Hematopoietic multipotent progenitor cell treated with erythropoietin and hydrocortisone succinate and interleukin-3 and kit ligand, for 6 days (in vitro differentiated cells): ENCODE results near the gene SIPA1L3.
"Not testable (repeated sequence)": the region's sequence is repeated elsewhere in the genome, so short reads cannot be mapped to it uniquely, and the experiment has no call there.

Experiments
- DNase-seq: peaks from one replicate; pipeline ENCODE4 v3.0.0-alpha.2; 2015

Gene SIPA1L3

DNA sequence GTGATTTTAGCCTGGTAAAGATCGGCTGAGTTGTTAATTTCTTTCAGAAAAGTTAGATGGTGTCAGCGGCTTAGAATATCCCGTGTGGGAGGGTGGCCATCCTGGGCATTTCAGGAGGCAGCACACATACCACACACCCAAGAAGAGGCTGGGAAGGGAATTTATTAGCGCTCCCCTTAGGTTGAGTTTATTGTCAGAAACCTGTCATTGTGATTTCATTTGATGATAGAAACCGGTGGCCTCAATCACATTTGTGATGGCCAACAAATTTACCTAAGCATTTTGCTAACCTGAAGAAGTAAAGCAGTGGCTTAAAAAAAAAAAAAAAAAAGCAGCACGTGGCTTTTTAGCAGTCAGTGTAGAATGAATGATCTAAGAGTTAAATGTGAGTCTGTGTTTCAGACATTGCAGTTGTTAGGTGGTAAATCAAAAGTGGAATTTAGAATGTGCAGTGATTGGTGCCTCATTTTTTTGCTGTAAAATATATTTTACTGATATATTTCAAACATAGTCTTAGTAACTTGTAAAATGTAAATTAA, 2.7 kb downstream of the SIPA1L3 start:
- no peak for DNase-seq

- peak; percentile 30 for DNase-seq
Observed at GRCh38 chr19:37914908-37915307, 7.9 kb downstream of the SIPA1L3 start.

DNA sequence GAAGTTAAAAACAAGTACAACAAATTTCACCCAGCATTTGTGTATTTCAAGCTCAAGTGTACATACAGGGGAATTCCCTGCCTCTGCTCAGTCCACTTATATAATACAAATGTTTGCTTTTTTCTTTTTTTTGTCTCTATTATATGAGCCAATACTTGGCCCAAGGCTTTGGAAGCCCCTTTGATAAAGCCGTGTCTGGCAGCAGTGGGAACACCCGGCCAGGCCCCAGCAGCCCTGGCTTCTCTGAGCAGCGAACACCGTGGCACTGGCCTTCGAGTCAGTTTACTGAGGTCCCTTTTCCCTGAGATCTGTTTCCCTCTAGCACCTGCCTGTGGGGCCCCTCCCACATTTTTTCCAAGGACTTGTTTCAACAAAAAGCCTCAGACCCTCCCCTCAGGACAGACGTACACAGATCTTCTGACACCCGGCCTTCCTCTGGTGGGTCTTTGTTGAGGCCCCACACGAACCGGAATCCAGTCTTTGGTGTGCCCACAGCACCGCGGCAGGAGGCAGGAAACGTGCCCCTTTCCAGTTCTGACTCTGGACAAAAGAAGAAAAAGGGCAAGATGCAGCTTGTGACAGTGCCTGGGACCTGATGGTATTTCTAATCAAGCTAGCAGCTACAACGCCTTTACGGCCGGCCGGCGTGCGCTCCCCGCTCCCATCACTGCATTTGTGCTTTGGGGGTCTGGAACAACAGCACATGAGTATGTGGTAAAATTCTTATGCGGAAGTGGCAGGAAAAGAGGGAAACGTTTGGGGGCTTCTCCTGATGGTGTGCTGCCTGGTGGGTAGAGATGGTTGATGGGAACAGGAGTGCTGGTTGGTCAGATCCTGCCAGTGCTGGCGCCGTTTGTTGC, 13.8 kb downstream of the SIPA1L3 start:
- peak; percentile 19 for DNase-seq

- DNase-seq, result not testable (repeated sequence)
Observed at GRCh38 chr19:37924573-37924972, 17.6 kb downstream of the SIPA1L3 start.

DNA sequence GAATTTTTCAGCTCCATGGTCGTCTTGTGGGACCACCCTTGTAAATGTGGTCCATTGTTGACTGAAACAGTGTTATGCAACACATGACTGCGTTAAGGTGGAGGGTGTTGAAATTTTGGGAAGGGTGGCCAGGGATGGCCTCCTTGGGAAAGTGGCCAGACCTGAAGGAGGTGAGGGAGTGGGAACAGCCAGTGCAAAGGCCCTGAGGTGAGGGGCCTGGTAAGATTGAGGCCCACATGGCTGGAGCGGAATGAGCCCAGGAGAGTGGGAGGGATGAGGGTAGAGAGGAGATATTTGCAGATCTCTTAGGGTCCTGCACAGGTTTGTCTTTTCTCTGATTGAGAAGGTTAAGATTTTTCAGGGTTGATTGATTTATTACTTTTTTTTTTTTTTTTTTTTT, 18.2 kb downstream of the SIPA1L3 start:
- no peak for DNase-seq

- DNase-seq, result no peak
Observed at GRCh38 chr19:37926255-37926654, 19.2 kb downstream of the SIPA1L3 start.

- no peak for DNase-seq
Observed at GRCh38 chr19:37926711-37927110, 19.7 kb downstream of the SIPA1L3 start.

DNA sequence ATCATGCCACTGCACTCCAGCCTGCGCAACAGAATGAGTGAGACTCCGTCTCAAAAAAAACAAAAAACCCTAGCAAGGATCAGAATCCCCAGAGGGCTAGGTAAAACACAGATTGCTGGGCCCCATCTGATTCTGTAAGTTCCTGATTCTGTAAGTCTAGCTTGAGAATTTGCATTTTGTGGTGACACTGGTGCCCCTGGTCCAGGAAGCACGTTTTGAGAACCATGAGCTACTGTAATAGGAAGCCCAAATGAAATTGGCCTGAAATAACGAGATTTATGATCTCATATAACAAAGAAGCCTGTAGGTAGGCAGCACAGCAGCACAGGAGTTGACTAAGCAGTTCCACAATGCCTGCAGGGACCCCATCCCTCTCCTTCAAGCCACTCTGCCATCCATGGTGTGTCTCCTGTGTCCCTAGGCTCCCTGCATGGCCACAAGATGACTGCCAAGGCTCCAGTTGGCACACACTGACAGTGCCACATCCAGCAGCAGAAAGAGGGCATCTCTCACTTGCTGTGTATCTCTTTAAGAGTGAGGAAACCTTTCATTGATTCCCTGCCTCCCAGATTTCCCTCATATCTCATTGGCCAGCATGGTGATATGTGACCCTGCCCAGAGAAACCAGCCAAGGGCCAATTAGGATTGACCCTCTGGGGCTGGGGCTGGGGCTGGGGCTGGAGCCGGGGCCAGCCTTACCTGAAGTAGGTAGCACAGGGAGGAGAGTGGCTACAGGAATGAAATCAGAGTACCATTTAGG, 21.7 kb downstream of the SIPA1L3 start:
- peak; percentile 43 for DNase-seq

- no peak for DNase-seq
Observed at GRCh38 chr19:37929355-37929923, 22.4 kb downstream of the SIPA1L3 start.

GRCh38 chr19:37930416-37930815, 23.4 kb downstream of the SIPA1L3 start:
- DNase-seq, result no peak

- peak; percentile 66 for DNase-seq
Observed at GRCh38 chr19:37931881-37932655, 25.1 kb downstream of the SIPA1L3 start.

GRCh38 chr19:37932985-37933936, 26.3 kb downstream of the SIPA1L3 start:
- no peak for DNase-seq

GRCh38 chr19:37933937-37934358, 26.9 kb downstream of the SIPA1L3 start:
- DNase-seq, result no peak

DNA sequence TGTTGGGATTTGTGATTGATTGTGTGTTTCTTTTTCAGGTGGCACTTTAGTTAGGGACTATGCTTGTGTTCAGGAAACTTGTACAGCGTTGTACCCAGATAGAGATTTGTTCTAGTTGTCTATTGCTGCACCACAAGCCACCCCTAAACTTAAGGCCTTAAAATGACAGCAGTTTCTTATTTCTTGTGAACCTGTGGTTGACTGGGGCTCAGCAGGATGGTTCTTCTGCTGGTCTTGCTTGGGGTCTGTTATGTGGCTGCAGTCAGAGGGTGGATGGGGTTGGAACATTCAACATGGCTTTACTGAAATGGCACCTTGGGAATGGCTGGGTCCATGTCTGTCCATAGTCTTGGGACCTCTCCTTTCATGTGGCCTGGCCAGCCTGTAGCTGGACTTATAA, 28.3 kb downstream of the SIPA1L3 start:
- no peak for DNase-seq

- DNase-seq, result no peak
Observed at GRCh38 chr19:37936166-37936565, 29.2 kb downstream of the SIPA1L3 start.

DNA sequence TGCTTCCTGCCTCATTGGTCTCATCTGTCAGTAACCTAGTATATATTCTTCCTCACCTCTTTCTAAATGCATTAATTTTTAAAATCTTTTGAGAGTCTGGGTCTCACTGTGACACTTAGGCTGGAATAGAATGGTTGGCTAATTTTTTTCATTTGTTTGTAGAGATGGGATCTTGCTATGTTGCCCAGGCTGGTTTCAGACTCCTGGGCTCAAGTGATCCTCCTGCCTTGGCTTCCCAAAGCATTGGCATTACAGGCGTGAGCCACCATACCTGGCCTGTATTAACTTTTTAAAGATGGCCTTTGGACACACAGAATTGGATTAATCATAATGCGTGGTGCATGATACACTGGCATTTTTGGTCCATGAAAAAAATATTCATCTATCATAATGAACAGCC, 29.9 kb downstream of the SIPA1L3 start:
- DNase-seq, result no peak

DNA sequence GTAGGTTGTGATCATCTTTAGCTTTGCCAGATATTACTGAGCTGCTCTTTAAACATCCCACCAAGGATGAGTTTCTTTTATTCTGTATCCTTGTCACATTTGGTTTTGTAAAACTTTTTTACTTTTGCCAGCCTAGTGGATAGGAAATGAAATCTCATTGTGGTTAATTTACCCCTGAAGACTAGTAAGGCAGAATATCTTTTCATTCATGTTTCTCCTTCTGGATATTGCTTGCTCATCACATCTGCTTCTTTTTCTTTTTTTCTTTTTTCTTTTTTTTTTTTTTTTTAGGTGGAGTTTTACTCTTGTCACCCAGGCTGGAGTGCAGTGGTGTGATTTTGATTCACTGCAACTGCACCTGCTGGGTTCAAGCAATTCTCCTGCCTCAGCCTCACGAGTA, 31.3 kb downstream of the SIPA1L3 start:
- no peak for DNase-seq

DNA sequence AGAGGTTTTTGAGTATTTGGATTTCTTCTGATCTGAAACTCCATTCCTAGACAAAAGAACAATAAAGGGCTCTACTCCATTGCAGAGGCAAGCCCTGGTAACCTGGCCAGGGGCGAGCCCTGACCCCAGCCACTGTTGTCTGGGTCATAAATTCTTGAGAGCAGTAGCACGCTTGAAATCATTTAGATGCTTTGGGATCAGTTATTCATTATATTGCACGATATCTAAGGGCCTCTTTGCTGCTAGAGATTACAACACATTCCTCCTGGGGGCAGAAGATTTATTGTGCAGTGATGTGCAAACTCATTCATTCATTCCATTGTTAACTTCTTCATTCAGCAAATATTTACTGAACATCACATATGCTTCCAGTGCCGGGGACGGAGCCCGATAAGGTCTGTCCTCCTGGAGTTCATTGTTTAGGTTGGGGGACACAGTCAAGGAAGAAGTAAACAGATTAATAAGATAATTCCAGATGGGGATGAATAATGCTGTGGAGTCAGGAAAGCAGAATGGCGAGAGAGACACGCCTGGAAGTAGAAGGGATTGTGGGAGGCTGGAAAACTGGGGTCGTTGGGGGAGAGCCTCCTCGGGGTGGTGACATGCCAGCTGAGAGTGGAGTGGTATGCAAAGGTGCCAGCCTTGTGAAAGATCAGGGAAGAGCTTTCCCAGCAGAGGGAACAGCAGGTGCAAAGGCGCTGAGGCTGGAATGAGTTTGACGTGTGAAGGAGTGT, 34.9 kb downstream of the SIPA1L3 start:
- DNase-seq, result no peak

DNA sequence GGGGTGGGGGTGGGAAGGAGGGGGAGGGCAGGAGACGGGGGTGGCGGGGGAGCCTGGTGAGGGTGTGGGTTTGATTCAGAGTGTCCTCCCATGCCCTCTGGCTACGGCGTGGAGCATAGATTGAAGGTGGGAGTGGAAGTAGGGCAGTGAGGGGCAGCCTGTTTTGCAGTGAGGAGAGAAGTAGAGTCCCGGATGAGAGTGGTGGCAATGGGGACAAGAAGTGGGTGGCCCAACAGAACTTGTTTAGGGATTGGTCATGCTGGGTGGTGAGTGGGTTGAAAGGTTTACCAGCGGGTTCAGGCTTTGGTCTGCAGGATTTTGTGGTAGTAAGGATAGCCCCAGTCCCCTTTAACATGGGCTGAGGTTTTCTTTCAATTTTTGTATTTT, 35.5 kb downstream of the SIPA1L3 start:
- DNase-seq, result no peak

GRCh38 chr19:37943480-37943879, 36.5 kb downstream of the SIPA1L3 start:
- DNase-seq, result peak; percentile 72

- no peak for DNase-seq
Observed at GRCh38 chr19:37946132-37946531, 39.1 kb downstream of the SIPA1L3 start.
